ENCODE measurements around the gene RAB20.
"Not testable (repeated sequence)": the region's sequence is repeated elsewhere in the genome, so short reads cannot be mapped to it uniquely, and the experiment has no call there.

RAB20 gene

GRCh38 chr13:110486880-110487279, 74.6 kb downstream of the RAB20 start:
- not testable (repeated sequence) for DNase-seq

GRCh38 chr13:110486061-110486715, 75.3 kb downstream of the RAB20 start:
- DNase-seq: no peak

GRCh38 chr13:110485604-110486003, 75.9 kb downstream of the RAB20 start:
- no peak for DNase-seq

- DNase-seq: no peak
These were observed 77.1 kb downstream of the RAB20 start for GRCh38 chr13:110484290-110485048.

GRCh38 chr13:110483386-110483968, 78.0 kb downstream of the RAB20 start:
- DNase-seq: no peak

GRCh38 chr13:110480161-110480560, 81.4 kb downstream of the RAB20 start:
- DNase-seq: no peak

GRCh38 chr13:110479648-110480047, 81.9 kb downstream of the RAB20 start:
- DNase-seq: no peak

- no peak for DNase-seq
These were observed 82.3 kb downstream of the RAB20 start for GRCh38 chr13:110479215-110479545.

GRCh38 chr13:110478405-110479214, 82.9 kb downstream of the RAB20 start:
- no peak for DNase-seq

- no peak for DNase-seq
These were observed 83.7 kb downstream of the RAB20 start for GRCh38 chr13:110477706-110478245.

- no peak for DNase-seq
These were observed 85.3 kb downstream of the RAB20 start for GRCh38 chr13:110476220-110476617.

GRCh38 chr13:110475550-110476219, 85.8 kb downstream of the RAB20 start:
- DNase-seq: no peak

- no peak for DNase-seq
These were observed 86.4 kb downstream of the RAB20 start for GRCh38 chr13:110475117-110475516.

GRCh38 chr13:110474713-110475112, 86.8 kb downstream of the RAB20 start:
- no peak for DNase-seq

All from central memory CD4-positive, alpha-beta T cell (primary cell).